ENCODE results near the gene JAZF1.

Gene JAZF1

DNA sequence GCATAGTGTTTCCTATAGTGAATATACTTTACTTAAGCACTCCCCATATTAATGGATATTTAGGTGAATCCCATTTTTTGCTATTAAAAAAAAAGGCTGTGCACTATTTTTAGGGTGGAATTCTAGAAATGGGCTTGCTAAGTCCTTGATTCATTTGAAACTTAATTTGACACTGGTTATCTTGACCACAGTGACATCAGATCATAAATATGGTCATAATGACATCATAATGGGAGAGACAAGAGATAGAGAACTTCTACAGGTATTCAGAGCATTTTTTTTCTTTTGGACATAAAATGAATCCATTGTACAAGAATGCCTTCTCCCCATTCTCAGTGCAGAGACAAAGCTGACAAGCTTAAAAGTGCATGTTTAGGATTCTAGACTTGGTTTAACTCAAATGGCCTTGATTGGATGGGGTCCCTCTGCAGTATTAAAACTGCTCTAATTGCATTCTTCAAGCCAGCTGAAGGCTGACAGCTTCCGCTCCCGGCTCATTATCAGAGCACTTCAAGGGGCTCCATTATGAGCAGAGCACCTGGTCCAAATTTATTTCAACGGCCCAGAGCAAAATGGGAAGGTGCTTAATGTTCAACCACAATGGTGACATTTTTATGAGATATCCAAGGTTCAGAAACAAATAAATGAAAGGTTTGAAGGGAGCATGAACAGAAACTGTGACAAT lies 104.8 kb downstream of the JAZF1 start:
- DNase-seq (ENCODE audit: low spot score): no peak

DNA sequence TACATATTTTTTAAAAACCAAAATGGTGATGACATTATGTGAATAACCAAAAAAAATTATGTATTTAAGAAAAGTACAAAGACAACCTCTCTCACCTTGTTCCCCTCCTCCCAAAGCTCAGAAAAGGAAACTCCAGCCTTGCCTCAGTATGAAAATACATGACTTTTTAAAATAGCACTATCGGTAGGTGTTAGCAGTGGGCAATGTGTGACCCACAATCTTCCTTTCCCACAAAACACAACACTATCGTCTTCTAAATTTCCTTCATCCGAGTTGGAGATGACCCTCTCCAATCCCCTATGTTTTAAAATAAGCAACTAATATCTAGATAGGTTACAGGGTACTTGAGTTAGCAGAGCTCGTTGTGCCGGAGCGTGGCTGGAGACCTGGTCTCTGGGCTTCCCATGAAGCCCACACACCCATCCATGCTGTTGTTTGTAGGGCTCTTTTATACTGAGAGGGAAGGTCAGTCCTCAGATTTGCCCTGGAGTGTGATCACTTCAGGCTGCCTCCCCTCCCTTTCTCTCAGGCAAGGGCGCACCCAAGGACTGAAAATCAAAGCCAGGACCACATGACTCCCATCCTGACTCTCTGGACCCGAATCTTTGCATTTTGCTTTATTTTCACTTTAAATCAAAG lies 107.6 kb downstream of the JAZF1 start:
- DNase-seq (ENCODE audit: low spot score): no peak

DNA sequence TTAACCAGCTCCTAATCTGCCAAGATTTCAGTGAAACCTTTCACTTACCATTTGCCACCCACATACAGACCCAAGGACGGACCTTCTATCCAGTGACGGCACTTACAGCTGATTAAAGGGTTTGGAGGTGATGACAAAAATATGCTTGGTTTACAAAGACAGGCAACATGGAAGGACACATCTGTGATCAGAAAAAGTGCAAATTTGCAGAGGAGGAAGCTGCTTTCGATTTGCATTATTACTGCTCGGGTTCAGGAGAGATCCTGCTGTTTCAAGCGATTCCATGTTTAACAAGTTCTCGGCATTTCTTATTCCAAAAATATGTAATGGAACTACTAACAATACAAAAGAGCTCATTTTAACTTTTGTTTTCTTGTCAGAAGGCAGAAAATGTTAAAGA lies 109.0 kb downstream of the JAZF1 start:
- no peak for DNase-seq (ENCODE audit: low spot score)

DNA sequence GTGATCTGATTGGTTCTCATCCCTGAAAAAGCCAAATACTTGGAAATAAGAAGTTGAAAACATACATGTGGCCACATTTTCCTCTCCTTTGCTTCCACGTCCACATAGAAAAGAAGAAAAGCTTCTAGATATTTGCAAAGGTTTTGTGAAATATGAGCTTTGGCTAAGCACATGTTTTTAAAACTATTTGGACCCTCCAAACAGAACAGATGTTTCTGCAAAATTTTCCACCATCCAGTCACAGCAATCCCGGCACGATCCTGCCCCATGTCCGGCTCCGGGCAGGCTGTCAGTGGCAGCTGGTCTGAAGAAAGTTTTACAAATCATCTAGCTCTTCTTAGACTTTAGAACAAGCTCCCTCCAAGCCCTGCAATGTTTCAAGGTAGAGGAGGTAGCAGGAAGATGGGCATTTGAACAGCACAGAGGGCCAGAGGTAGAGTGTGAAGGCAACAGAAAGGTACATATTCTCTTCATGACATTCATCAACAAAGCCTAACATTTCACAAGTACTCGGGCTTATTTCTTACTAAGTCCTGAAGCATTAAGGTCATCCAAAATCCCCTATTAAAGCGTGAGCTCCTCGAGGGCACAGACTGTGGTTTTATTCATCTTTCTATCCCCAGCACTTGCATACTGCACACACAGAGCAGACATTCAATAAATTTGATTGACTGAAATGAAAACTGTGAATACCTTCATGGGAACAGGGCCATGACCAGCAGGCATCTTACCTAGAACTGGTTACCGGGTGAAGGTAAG lies 110.1 kb downstream of the JAZF1 start:
- DNase-seq (ENCODE audit: low spot score): no peak

DNA sequence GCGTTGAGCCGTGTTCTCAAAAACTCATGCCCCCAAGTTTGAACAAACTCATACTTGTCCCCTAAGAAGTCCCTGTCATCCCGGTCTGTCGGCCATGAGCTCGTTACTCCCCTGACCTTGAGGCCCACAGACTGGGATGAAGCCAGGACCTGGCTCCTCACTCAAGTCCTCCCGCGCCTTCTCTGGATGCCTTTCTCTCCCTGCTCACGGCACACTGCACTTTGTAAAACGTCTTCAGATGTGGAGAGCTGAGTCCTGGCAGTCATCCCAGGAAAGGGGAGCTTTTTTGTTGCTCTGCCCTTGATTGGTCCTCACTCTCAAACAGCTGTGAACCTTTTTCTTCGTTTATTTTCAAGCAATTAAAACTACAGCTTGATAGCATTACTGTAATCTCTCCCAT lies 110.8 kb downstream of the JAZF1 start:
- peak; percentile 61 for DNase-seq (ENCODE audit: low spot score)

DNA sequence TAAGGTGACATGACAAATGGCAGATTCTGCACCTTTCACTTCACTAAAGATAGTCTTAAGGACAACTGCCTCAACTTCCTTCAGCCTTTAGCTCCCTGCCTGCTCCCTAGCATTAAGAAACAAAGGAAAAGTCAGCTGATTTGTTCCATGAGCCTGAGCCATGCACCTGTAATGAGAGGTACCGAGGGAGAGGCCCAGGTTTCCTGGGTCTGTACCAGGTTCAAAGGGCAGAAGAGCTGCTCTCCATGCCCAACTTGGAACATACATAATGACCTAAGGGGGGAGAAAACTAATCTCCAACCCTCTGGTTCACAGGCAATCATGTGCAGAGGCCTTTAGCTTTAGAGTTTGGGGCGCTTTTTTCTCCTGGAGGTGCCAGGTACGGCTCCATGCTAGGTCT lies 111.2 kb downstream of the JAZF1 start:
- DNase-seq (ENCODE audit: low spot score): no peak

DNA sequence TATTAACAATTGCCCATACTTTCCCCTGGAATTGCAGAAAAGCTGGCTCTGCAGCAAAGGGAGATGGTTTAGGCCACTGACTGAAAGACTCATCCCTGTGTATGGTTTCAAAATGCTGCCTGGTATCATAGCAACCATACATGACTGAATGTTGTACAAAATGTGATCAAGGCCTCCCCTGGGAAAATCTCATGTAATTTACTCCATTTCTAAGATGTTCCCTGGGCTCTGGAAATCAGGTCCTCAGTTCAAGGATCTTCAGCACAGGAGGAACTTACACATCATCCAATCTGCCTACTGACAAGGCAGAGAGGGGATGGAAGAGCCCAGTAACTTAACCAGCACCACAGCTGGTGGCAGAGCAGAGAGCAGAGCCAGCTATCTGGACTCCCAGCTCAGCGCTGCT lies 111.8 kb downstream of the JAZF1 start:
- no peak for DNase-seq (ENCODE audit: low spot score)

DNA sequence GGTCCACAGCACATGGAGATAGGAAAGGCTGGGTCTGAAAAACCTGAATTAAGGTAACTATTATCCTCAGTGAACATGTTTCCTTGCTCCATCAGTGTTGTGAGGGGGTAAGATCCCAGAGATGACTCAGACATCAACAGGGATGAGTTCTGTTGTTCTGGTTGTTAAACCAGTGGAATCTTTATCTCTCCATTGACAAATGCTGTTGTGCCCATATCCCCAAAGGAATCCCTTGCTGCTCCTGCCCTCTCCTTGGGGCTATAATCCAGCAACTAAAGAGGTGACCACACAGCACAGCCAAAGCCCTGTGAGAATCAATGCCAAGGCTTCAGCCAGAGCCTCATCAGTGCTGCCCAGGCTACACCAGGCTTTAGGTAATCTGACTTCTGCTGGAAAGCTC lies 113.4 kb downstream of the JAZF1 start:
- no peak for DNase-seq (ENCODE audit: low spot score)

DNA sequence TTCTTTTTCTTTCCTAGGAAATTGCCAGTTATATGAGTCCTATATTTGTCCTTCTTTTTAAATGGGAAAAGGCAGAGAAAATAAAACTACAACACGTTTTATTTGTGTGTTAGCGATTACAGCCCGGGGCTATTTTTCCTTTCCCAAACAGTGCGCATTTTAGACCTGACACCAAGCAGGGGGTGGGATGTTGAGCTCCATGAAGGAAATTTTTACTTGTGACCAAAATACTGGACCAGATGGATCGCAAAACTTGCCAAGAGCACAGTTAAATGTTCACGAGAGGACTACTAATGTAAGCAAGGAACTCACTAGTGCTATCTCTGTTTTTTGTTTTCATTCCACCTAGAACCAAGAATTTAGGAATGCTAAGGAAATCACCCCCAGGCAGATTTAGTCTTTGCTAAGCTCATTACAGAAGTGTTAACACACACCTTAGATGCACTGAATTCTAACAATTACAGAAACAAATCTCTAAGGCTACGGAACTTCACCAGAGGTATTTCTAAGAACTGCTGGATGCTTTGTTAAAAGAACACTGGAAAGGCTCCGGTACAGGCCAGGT lies 114.8 kb downstream of the JAZF1 start:
- no peak for DNase-seq (ENCODE audit: low spot score)

DNA sequence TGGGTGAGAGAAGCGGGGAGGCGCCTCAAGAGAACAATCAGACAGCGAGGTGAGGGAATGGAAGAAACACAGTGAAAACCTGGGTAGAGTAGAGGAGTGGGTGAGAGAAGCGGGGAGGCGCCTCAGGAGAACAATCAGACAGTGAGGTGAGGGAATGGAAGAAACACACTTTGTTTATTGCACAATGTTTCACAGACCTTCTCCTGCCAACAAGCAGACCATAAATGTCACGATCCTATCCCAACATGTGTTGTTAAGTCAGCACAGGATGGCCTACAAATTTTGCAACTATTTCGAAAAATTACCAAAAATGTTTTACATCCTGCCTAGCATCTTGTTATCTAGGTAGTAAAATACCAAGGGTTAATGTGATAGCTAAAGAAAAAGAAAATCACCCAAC lies 115.3 kb downstream of the JAZF1 start:
- DNase-seq (ENCODE audit: low spot score): no peak

DNA sequence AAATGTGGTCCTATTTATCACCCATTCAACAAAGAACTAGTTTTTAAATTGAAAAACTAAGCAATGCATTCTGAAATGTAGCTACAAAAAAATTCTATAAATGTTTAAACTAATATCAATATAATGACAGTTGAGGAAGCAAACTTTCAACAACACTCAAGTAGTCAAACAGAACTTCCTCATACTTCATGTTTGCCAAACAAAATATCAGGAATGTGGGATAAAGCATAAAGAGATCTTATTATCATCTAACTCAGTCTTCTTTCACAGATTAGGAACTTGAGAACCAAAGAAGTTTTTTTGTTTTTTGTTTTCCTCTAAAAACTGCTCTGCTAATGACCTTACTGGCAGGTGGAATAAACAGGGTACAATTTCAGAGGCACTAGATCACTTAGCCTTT lies 116.2 kb downstream of the JAZF1 start:
- no peak for DNase-seq (ENCODE audit: low spot score)

DNA sequence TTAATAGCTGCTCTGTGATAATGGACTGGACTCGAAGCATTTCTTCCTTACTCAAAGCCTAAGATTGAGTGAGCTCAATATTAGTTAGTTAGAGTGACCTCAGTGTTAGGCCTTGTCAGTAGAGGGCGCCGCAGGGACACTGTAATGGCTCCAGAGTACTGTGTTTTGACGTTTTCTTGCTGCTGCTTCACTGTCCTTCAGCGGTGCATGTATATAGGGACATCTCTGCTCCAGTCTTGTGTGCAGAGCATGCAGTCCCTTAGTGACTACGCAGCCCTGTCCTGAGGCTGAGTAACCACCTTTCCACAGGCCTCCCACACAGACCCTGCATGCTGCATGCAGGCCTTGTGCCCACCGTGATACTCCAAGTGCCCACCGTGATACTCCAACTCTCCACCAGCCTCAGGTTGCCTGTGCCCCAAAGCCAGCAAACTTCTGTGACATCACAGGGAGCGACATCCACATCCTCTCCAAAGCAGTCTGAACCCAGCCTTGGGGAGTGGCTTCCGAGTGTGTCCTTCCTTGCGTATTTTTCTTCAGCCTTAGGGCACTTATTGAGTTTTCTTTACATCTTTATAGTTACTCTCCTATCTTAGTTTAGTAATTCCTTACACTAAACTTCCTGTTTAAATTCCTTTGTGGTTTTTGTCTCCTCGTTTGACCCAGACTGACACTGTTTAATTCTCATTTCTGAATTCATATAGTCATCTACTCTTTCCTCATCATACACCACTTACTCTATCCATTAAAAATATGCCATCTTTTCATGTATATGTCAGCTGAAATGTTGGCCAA lies 118.2 kb downstream of the JAZF1 start:
- DNase-seq (ENCODE audit: low spot score): peak; percentile 45

DNA sequence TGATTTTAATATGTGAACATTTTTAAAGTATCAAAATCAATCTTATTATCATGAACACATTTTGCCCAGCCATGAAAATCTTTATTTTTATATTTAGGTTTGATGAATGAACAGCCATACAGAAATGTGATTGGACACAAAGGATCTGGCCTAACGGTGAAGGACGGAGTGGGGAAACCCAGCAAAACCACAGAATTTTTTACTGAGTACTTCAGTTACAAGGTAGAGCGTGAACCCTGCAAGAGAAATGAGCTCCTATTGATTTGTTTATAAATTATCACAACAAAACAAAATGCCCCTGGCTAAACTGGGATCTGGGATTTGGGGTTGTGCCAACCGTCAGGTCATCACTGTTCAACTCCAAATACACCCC lies 118.8 kb downstream of the JAZF1 start:
- no peak for DNase-seq (ENCODE audit: low spot score)

DNA sequence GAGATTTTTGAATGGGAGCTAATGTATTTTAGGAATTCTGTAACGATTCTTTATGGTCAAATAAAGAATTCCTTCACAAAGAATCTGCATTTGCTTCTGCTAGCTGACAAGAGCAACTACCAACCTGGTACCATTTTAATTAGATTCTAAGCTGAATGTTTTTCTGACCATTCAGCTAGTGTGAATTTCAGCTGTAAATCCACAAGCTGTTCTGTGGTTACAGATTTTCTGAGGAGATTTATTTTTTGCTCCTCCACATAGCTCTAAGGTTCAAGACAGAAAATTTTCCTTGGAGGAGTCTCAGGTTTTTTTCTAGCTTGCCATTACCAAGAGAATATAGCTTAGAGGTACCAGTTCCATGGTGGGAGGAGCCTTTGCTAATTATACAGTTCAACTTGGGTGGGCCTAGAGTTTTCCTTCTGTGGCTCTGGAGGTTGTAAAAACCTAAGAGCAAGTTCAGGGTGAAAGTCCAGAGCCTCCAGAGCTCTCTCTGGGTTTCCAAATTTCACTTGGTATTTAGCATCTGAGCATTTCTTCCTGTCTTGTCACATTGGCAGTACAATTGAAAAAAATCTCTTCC lies 120.1 kb downstream of the JAZF1 start:
- DNase-seq (ENCODE audit: low spot score): no peak

DNA sequence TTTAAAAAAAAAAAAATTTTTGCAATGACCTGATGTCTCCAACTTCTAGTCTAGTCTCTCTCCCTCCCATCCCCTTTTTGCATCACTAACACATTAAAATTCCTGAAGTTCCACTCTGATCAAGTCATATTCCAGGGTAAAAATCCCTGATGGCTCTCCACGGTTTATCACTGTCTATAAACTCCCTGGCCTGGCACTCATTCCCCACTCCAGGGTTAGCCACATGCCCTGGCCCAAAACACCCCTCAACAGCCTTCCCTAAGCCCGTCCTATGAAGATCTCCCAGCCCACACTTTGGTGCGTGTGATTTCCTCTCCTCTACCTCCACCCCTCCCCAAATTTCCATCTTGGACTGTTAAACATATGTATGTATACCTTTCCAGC lies 125.4 kb downstream of the JAZF1 start:
- peak; percentile 16 for DNase-seq (ENCODE audit: low spot score)

DNA sequence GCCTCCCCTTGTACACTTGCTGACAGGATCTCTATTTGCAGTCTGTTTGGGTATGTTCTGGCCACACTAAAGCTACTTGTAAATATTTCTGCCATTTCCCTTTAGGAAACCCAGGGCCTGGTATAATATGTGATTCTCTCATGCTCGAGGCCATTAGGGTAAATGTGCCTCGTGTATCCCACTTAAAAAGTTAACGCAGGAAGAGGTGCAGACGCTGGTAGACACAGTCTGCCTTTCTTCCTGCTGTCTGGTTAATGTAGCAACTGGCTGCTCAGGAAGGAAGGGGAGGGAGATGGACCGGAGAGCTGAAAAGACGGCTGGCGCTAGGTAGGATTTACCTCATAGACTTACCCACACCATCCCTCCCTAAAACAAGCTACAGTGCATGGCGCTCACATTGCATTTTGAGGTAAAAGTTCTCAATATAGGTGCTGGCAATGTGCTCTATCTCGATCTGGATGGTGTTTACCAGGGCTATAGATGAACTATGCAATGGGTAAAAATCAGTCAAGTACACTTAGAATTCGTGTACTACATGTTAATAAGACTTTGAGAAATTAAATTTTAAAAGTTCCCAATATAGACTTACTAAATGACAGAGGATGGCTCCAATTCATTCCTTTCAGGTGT lies 125.9 kb downstream of the JAZF1 start:
- no peak for DNase-seq (ENCODE audit: low spot score)

DNA sequence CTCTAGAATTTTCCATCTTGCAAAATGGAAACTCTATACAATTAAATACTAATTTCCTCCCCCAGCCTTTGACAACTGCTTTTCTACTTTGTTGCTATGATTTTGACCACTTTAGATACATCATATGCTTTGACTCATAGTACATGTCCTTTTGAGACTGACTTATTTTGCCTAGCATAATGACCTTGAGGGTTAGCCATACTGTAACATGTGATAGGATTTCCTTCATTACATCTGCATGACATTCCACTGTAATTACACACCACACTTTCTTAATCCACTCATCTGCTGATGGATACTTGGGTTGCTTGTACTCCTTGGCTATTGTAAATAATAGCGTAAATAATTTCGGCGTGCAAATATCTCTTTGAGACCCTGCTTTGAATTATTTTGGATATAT lies 127.7 kb downstream of the JAZF1 start:
- DNase-seq (ENCODE audit: low spot score): peak; percentile 17

DNA sequence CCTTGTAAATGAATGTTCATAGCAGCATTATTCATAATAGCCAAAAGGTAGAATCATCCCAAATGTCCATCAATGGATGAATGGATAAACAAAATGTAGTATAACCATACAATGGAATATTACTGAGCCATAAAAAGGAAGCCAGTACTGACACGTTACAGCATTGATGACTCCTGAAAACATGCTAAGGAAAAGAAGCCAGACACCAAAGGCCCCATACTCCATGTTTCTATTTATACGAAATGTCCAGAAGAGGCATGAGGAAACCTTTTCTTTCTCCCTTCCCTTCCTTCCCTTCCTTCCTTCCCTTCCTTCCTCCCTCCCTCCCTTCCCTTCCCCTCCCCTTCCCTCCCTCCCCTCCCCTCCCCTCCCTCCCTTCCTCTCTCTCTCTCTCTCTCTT lies 131.9 kb downstream of the JAZF1 start:
- no peak for DNase-seq (ENCODE audit: low spot score)

DNA sequence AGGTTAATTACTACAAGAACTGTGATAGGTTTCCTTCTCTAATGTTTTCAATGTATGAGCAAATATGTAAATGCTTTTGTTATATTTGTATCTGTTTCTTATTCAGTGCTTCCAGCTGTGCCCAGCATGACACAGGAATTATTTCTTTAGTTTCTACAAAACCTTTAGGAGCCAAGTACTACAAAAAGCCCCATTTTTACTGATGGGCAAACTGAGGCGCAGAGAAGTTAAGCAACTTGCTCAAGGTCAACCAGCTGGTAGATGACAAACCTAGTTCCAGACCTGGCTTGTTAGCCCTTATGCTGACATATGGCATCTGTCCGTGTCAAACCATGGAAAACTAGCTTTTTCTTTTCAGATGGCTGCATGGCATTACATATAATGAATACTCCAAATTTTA lies 134.6 kb downstream of the JAZF1 start:
- no peak for DNase-seq (ENCODE audit: low spot score)

DNA sequence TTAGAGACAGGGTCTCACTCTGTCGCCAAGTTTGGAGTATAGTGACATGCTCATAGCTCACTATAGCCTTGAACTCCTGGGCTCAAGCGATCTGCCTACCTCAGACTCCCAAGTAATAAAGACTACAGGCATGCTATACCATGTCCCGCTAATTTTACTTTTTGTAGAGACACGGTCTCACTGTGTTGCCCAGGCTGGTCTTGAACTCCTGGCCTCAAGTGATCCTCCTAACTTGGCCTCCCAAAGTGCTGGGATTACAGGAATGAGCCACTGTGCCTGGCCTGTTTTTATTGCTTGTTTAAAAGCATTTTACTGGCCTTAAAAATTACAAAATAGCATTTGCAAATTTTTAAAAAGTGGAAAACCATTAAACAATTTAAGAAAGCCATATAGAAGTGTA lies 135.0 kb downstream of the JAZF1 start:
- no peak for DNase-seq (ENCODE audit: low spot score)

DNA sequence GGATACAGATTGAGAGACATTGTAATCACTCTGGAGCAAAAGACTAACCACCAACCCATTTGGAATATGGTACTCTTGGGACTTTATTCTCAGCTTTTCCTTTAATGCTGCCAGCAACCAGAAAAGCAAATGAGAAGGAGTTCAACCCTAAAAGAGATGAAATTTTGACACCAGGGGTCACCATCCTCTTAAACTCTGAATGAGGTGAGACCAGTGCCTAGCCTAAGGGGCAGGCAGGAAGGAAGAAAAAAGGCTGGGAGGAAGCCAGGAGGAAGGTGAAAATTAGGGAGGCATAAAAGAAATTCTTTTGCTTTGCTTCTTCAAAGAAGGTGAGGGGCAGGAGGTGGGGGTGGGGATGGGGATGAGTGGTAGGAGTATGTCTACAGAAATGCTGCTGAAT lies 135.8 kb downstream of the JAZF1 start:
- no peak for DNase-seq (ENCODE audit: low spot score)

DNA sequence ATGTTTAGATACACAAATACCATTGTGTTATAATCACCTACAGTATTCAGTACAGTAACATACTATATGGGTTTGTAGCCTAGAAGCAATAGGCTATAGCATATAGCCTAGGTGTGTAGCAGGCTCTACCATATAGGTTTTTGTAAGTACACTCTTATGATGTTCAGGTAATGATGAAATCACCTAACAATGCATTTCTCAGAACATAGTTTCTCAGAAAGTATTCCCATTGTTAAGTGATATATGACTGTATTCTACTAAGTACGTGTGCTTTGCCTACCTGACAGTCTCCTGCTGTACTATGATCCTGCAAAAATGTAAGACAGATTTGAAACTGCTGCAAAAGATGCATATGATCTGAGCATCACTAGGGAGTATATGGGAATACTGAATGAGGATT lies 137.9 kb downstream of the JAZF1 start:
- DNase-seq (ENCODE audit: low spot score): no peak

All from AG08396 (cell line).